GM18526 (cell line): Measurements from ENCODE around the gene CXXC4.

Experiments
- POLR2A ChIP-seq: IDR thresholded peaks from 3 replicates; pipeline ENCODE4 v1.6.1; 2011; ENCODE audit not compliant: insufficient read length; ENCODE audit errors: extremely low read depth

Gene CXXC4

DNA sequence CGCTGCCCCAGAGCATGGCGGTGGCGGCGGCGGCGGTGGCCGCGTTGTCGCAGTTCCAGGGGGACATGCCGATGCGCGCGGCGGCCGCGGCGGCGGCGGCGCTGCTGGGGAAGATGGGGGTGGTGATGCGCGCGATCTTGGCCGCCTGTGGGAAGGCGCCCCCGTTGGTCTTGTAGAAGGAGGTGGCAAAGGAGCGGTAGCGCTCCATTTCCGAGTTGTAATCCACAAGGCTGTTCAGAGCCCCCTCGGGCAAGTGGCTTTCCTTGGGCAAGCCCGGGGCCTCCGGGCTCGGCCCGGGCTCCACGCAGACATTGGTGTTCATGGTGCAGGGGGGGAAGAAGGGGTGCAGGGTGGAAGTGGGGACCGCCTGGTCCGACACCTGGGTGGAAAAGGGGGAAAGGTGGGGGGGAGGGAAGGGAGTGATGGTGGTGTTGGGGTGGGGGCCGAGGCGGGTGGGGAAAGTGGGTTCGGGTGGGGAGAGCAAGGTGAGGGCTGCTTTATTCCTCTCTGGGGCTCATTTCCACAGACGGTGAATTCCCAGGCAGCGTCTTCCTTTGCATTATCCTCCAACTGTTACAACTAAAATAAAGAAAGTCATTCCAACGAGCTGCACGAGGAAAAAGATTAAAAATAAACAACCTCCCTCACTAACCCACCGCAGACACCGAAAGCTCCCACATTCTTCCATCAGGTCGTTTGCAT, 3.1 kb downstream of the CXXC4 start:
- TF ChIP-seq POLR2A, result no peak

DNA sequence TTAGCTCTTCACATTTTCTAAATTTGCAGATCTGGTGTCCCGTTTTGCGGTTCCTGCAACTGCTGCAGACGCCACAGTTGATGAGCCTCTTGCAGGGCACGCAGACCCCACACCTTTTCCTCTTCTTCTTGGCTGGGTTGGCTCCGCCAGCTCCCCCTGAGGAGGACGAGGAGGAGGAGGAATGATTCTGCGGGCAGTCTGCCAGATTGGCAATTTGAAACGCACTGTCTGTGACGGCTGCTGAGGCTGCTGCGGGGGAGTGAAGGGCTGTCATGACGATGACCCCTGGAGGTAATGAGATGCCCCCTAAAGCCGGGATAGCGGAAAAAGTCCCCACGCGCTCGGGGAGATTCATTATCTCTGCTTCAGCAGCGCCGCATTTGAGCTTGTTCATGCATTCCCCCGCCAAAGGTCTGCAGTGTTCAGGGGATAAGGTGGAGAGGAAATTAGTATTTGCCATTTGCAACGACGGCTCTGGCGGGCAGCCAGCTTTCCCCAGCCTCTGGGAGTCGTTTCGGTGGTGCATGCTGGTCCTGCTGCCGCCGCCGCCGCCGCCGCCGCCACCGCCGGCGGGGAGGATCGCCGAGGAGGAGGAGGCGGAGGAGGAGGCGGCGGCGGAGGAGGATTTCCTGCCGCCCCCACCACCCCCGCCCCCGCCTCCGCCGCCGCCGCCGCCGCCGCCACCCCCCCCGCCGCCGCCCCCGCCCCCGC, 3.8 kb downstream of the CXXC4 start:
- peak; percentile 13 for TF ChIP-seq POLR2A

DNA sequence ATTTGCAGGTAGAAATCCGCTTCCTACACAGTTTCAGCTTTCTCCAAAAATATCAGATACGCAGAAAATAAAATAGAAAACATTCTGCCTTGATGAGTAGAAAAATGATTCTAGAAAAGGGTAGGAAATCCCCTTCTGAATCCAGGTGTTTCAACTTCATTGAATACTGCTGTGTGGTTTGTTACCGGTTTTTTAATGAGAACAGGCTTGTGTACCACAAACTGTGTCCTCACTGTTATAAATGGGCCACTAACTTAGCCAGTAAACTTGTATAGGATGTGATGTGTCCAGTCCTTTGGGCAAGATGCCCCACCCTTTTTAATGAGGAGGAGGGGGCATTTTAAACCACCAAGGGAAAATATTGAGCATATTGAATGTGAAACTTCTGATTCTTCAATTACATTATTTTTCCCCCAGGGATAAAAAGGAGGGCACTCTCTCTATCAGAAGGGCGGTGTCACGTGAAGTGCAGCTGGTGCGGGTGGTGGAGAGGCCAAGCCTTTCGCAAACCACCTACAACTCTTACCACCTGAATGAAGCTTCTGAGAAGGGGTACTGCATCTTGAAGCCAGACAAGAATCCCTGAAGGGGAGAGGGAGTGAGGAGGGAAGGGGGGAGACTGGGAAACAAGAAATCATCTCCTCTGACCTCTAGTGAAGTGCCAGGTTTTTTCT, 4.5 kb downstream of the CXXC4 start:
- TF ChIP-seq POLR2A, result no peak

DNA sequence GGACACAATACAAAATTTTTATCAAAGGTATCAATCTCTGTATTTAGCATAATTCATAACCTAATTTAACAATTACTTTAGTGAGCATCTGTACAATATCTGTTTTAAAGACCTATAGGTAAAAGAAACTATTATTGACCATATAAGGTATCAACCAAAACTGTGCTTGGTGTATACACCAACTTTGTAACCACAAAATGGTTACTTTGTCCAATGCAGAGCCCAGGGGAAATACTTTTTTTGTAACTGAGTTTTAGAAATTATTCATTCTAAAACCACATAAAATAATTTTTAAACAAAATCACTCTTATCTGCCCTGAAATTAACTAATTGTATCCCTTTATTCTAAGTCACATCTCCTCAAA, 5.0 kb downstream of the CXXC4 start:
- no peak for TF ChIP-seq POLR2A

DNA sequence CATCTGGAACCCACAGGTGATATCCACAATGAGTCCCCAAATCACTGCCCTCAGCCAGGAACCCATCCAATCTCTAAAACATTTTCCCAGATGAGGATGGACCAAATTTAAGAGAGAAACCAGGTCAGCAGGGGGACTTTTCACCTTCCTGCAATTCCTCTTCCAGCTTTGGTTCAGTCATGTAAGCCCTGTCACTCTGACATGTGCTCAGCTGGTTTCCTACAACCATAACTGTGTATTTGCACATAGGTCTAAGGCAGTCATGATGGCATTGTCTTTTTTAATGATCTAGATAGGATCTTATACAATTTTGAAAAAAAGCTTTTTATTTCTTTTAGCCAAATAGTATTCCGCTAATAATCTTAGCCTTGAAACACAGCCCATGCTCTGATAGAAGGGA, 6.5 kb downstream of the CXXC4 start:
- TF ChIP-seq POLR2A, result no peak

DNA sequence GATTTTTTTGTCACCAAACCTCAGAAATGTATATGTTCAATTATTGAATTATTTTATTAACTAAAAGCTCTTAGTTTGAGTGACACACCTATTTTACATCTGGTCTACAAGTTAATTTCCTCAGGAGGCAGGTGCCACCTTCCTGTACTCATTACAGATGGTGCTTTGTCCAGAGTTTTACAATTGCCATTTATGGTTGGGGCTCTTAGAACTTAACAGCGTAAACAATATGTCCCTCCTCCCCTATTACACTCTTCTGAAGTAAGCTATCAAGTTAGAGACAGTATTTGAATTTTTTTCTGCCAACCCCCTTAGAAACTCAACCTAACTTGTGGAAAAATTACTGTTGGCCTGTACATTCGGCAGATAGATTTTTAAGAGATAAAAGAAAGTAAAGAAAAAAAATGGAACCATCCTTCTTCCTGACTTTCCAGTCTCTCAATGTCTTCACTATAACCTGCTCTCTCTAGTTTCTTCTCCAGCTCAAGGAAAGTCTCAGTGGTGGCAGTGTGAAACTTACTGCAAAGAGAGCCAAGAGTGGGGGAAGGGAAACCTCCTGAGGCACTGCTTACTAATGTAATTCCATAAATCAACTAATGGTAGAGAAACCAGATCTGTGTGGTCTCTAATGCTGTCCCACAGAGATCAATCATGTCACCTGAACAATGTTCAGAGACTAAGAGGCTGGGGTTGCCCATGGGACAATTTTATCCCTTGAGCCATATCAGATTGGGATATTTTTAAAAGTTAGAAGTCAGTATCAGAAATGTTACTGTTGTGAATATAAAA, 7.8 kb downstream of the CXXC4 start:
- TF ChIP-seq POLR2A, result no peak

DNA sequence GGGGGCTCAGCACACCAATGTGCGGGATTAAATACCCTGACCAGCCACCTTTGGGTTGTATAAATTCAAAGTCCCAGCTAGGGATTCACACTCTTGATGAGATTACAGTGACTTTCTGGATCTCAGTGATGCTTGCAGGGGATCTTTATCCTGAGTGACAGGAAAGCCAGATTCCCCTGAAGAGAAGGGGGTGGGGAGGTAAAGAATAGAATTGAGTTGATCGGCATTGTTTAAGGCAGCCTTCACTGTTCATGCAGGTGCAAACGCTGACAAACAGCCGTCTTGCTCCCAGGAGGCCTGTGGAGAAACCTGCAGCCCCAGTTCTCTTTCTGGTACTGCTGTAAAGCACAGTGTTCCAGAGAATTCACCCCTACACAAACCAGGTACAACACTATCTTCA, 19.0 kb downstream of the CXXC4 start:
- TF ChIP-seq POLR2A, result no peak

DNA sequence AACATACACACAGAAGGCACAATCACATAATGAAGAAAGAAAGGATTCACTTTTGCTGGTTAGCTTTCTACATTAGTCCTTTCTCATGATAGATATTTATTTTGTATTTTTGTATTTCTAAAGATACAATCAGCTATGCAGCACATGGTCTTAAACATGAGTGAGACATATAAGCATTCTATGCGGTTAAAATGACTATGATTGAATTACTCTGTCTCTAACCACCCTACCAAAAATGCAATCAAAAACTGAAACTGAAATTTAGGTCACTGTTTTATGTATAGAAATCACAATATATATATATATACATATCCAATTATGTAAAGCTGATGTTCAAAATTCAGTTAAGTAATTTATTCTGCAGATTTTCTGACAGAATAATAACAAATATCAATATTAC, 21.9 kb downstream of the CXXC4 start:
- no peak for TF ChIP-seq POLR2A

DNA sequence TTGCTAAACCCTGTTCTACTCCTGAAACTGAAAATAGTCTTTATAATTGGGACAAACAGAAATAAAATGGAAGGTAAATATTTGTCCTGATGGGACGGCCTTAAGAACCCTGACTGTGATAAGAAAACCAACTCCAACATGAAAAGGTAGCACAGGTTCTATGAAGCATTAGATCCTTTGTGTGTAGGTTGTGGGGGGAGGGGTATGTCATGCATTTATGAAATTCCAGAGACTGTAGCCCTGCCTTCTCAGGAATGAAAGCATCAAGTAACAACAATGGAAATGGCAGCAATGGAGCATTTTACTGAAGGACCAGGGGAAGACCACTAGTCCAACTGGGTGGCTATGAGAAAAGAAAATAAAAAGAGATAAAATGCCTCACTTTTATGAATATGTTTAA, 23.9 kb downstream of the CXXC4 start:
- TF ChIP-seq POLR2A, result no peak

DNA sequence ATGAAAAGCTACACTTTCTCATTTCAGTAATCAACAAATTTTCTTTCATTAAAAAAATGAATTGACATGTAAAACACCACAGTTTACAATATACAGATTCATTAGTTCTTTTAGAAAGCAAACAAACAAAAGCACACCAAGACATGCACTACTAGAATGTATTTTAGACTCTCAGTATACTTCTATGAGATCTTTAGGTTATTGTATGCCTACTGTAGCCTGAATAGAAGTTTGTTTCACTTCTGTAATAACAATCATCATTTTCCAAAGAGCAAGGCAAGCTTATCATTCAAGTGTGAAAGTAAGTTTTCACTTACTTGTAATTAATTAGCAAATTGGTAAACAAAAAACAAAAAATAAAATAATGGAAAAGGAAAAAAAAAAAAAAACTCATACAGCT, 24.9 kb downstream of the CXXC4 start:
- TF ChIP-seq POLR2A, result no peak

DNA sequence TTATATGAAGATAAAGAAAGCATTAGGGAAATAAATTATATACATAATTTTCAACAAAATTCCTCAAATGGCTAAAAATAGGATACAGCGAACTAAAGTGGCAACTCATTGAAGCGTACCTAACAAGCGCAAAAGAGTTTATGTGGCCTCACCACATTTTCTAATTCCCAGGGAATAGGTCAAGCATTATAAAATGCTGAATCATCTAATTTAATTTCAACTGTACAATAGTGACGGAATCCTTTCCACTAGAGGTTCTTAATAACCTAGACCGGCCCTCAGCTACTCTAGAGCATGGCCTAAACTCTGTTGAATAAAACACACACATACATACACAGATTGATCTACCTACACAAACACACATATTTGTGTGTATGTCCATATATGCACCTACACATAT, 29.1 kb downstream of the CXXC4 start:
- no peak for TF ChIP-seq POLR2A

DNA sequence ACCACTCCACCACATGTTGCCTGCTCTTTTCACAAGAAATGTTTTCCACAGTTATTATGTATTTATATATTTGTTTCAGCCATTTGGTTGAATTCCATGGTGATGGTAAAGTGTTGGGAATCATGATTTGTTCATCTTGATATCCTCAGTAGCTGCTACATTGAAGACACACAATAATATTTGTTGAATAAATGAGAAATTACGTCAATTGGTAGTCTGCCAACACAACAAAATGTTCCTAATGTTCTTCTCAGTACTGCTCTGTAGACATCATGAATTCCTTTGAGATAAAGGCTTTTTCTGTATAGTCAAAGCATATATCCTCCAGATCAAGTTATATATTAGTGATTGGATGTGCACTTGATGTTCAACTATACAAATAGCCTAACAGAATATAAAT, 29.5 kb downstream of the CXXC4 start:
- no peak for TF ChIP-seq POLR2A

DNA sequence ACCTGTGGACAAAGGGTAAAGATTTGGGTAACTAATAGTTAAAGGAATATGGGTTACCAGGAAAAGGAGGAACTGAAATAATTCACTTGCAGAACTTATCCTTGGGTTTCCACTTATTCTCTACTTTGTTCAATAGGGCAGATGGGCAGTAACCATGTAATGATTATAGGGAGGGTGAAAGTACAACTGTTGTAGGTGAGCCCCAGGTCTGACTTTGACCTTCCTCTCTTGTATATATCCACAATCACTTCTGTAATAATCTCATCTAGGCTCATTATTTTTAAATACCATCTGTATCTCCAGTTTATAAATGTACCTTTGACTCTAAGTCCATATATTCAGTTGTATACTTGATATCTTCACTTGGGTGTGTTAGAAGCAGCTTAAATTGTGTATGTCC, 32.1 kb downstream of the CXXC4 start:
- TF ChIP-seq POLR2A, result no peak

DNA sequence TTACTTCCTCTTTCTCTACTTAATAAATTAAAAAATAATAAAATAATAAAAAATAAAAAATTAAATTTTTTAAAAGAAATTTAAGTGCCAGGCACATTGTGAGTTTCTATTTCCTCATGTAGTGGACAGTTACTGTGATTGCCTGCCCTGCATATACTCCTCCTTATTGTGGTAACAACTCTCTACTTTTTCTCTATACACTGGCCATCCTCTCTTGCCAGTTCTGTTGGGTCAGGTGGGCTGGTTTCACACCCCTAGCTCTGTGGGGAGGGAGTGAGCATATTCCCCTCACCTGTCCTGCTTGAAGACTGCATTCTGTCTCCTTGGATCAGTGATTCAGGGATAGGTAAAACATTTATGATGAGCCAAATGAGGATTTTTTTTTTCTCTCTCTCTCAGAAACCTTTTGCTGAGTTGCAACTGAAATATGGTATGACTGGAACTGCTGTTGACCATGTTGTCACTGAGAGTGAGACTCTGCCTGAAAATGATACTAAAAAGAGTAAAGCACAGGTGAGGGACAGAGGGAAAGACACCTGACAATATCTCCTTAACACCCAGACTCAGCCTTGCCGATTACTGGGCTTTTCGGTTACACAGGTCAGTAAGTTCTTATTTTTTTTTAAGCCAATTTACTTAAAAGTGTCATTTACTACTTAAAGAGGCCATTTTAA, 37.2 kb downstream of the CXXC4 start:
- no peak for TF ChIP-seq POLR2A

DNA sequence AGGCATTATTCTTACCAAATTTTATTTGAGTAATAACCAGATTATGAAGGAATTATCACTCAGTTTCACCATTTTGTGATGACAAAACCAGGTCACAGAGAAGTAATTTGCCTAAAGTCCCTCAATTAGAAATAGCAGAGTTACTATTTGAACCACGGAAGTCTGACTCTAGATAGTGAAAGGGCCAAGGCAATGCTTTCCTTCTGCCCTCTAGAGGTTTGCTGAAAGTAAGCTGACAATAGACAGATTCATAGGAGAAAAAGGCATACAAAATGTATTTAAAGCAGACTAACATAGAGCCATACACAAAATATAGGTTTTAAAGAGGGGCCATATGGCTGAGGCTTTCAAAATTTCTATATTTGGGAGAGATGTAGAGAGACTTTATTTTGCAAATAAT, 43.1 kb downstream of the CXXC4 start:
- no peak for TF ChIP-seq POLR2A
